MM.1S (cell line): ENCODE data around the gene PCDH20.

Experiments used
- DNase-seq: peaks from one replicate; pipeline ENCODE4 v3.0.0-alpha.2; 2015
- H2AFZ ChIP-seq: fragments of 300-600 bp; sonication (generic); 2 replicates; pipeline ENCODE4 v1.6.0; 2016; ENCODE audit warnings: antibody characterized with exemption, low read length
- H3F3A ChIP-seq: fragments of 300-600 bp; sonication (generic); 2 replicates; pipeline ENCODE4 v1.6.1; 2016; ENCODE audit warnings: mild to moderate bottlenecking, antibody characterized with exemption, low read length, moderate library complexity, mixed read lengths; ENCODE audit not compliant: insufficient read depth
- H3K27ac ChIP-seq: fragments of 300-600 bp; sonication (generic); 2 replicates; pipeline ENCODE4 v1.5.1; 2016; ENCODE audit warnings: mild to moderate bottlenecking, low read length
- H3K27me3 ChIP-seq: fragments of 300-600 bp; sonication (generic); replicated peaks from 2 replicates; pipeline ENCODE4 v1.6.0; 2016; ENCODE audit warnings: low read length; ENCODE audit not compliant: insufficient read depth
- H3K36me3 ChIP-seq: fragments of 300-600 bp; sonication (generic); replicated peaks from 2 replicates; pipeline ENCODE4 v1.6.1; 2016; ENCODE audit warnings: mild to moderate bottlenecking, low read length, mixed read lengths; ENCODE audit not compliant: insufficient read depth
- H3K4me1 ChIP-seq: fragments of 300-600 bp; sonication (generic); 2 replicates; pipeline ENCODE4 v1.6.1; 2016; ENCODE audit warnings: low read length, mixed read lengths
- H3K4me2 ChIP-seq: fragments of 300-600 bp; sonication (generic); 2 replicates; pipeline ENCODE4 v1.6.0; 2016; ENCODE audit warnings: low read depth, low read length
- H3K4me3 ChIP-seq: fragments of 300-600 bp; sonication (generic); 2 replicates; pipeline ENCODE4 v1.5.1; 2016; ENCODE audit warnings: low read length, mixed read lengths
- H3K79me2 ChIP-seq: fragments of 300-600 bp; sonication (generic); 2 replicates; pipeline ENCODE4 v1.6.1; 2016; ENCODE audit warnings: mixed run types, low read length, mixed read lengths
- H3K9ac ChIP-seq: fragments of 300-600 bp; sonication (generic); 2 replicates; pipeline ENCODE4 v1.6.1; 2016; ENCODE audit warnings: low read length, mixed read lengths
- H3K9me2 ChIP-seq: fragments of 300-600 bp; sonication (generic); replicated peaks from 2 replicates; pipeline ENCODE4 v1.6.1; 2016; ENCODE audit warnings: mild to moderate bottlenecking, low read length, mixed read lengths; ENCODE audit not compliant: insufficient read depth
- H3K9me3 ChIP-seq: fragments of 300-600 bp; sonication (generic); replicated peaks from 2 replicates; pipeline ENCODE4 v1.6.1; 2016; ENCODE audit warnings: mild to moderate bottlenecking, low read length, mixed read lengths; ENCODE audit not compliant: insufficient read depth
- H4K20me1 ChIP-seq: fragments of 300-600 bp; sonication (generic); 2 replicates; pipeline ENCODE4 v1.6.1; 2016; ENCODE audit warnings: mild to moderate bottlenecking, low read length, moderate library complexity, mixed read lengths; ENCODE audit not compliant: insufficient read depth
- CTCF ChIP-seq: fragments of 300-600 bp; sonication (generic); IDR thresholded peaks from 2 replicates; pipeline ENCODE4 v1.5.1; 2016; ENCODE audit warnings: antibody characterized with exemption, low read length, mixed read lengths
- EZH2 ChIP-seq: fragments of 300-600 bp; sonication (generic); optimal IDR thresholded peaks from 2 replicates; pipeline ENCODE3; 2017; ENCODE audit warnings: low read depth, mild to moderate bottlenecking, antibody characterized with exemption, low read length, mixed read lengths
- EZH2phosphoT487 ChIP-seq: fragments of 300-600 bp; sonication (generic); IDR thresholded peaks from 2 replicates; pipeline ENCODE4 v1.6.1; 2018; ENCODE audit warnings: antibody characterized with exemption, low read length

PCDH20 gene

GRCh38 chr13:61432029-61432428 lies 16.4 kb upstream of the PCDH20 start:
- no peaks in the 10 kb centered on the region for H3K79me2 ChIP-seq
- H3K27me3 ChIP-seq, result no peaks in the 10 kb centered on the region
- no peaks in the 10 kb centered on the region for H3F3A ChIP-seq
- H3K9ac ChIP-seq, result no peak overlapping the region
- no peaks in the 10 kb centered on the region for H4K20me1 ChIP-seq
- no peak for TF ChIP-seq CTCF
- TF ChIP-seq EZH2phosphoT487, result no peak
- TF ChIP-seq EZH2, result no peak
- H3K4me1 ChIP-seq, result no peaks in the 10 kb centered on the region
- H3K27ac ChIP-seq, result no peak overlapping the region
- no peak for DNase-seq
- H3K36me3 ChIP-seq, result no peaks in the 10 kb centered on the region
- no peaks in the 10 kb centered on the region for H3K9me3 ChIP-seq
- H3K4me2 ChIP-seq, result no peak overlapping the region
- no peak overlapping the region for H3K4me3 ChIP-seq
- H3K9me2 ChIP-seq, result no peaks in the 10 kb centered on the region
- no peak overlapping the region for H2AFZ ChIP-seq

- Histone ChIP-seq H2AFZ (no peak overlapping the region), H3K4me3 (no peak overlapping the region), H3K4me1 (no peaks in the 10 kb centered on the region), H3K27ac (no peak overlapping the region), H3F3A (no peaks in the 10 kb centered on the region), H3K27me3 (no peaks in the 10 kb centered on the region), H4K20me1 (no peaks in the 10 kb centered on the region), H3K36me3 (no peaks in the 10 kb centered on the region), H3K79me2 (no peaks in the 10 kb centered on the region), H3K9me3 (no peaks in the 10 kb centered on the region), H3K4me2 (no peak overlapping the region), H3K9me2 (no peaks in the 10 kb centered on the region), H3K9ac (no peak overlapping the region)
- no peak for DNase-seq
- TF ChIP-seq EZH2, result no peak
- TF ChIP-seq CTCF, result no peak
- no peak for TF ChIP-seq EZH2phosphoT487
Observed at GRCh38 chr13:61423915-61424314, 8.3 kb upstream of the PCDH20 start.

DNA sequence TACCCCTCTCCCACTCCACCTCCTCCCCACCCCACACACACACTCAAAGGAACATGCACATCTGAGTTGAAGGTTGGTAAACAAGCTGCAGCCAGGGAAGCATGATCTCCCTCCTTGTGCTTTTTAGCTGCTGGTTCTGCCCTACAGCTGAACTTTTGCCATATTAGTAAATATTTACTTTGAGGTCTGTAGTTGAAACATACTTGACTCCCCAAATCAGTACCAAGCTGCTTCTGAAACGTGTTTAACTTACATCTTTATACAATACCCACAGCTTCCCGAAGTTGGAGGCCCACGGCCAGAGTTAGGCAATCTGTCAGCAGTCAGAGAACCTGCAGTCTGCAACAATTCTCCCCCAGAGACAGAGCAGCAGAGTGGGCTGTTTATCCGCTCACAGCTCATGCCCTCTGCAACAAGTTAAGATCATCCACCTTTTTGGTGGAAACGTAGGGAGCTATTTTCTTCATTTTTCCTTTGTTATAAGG lies 1.5 kb upstream of the PCDH20 start:
- no peaks in the 10 kb centered on the region for H3K9me2 ChIP-seq
- no peaks in the 10 kb centered on the region for H3K36me3 ChIP-seq
- H3K9me3 ChIP-seq, result no peaks in the 10 kb centered on the region
- no peak overlapping the region for H3K4me2 ChIP-seq
- DNase-seq, result no peak
- H3K27ac ChIP-seq, result no peak overlapping the region
- no peaks in the 10 kb centered on the region for H3K4me1 ChIP-seq
- no peaks in the 10 kb centered on the region for H3K79me2 ChIP-seq
- no peak for TF ChIP-seq CTCF
- no peak for TF ChIP-seq EZH2phosphoT487
- H4K20me1 ChIP-seq, result no peaks in the 10 kb centered on the region
- H3K27me3 ChIP-seq, result no peaks in the 10 kb centered on the region
- no peak overlapping the region for H2AFZ ChIP-seq
- no peaks in the 10 kb centered on the region for H3F3A ChIP-seq
- no peak overlapping the region for H3K9ac ChIP-seq
- no peak overlapping the region for H3K4me3 ChIP-seq
